Kidney (tissue), 14 donors: ENCODE data around the gene OS9. TPM values are rescaled to one million over a fixed set of nuclear protein-coding genes. Genes with fewer than 3 reads are reported as not detected.

ENCODE experiments used
- DNase-seq, 5 donors: peaks; one replicate each; pipeline ENCODE4 v3.0.0-alpha.2; 2013 to 2020
- FAIRE-seq: peaks from 2 replicates; lab custom pipeline; 2012; peaks lifted over from hg19 to GRCh38; lab: Jason Lieb, UNC
- H3K27ac ChIP-seq, 2 donors: one replicate each; pipeline ENCODE4 v1.7.0; 2013; ENCODE audit warnings: low read depth in 2 of 2, low read length in 2 of 2, inconsistent platforms in 1 of 2
- H3K27me3 ChIP-seq: one replicate; pipeline ENCODE4 v1.7.1; 2013; ENCODE audit warnings: low read length, inconsistent platforms; ENCODE audit not compliant: control insufficient read depth, insufficient read depth
- H3K36me3 ChIP-seq, 3 donors: one replicate each; pipeline versions ENCODE4 v1.7.0 to v1.7.1; 2013; ENCODE audit warnings: low read length in 3 of 3, control low read depth in 1 of 3, inconsistent platforms in 1 of 3; ENCODE audit not compliant: insufficient read depth in 3 of 3, control insufficient read depth in 2 of 3
- H3K4me1 ChIP-seq, 3 donors: one replicate each; pipeline versions ENCODE4 v1.7.0 to v1.7.1; 2013; ENCODE audit warnings: low read length in 3 of 3, inconsistent platforms in 1 of 3, low read depth in 1 of 3; ENCODE audit not compliant: control insufficient read depth in 2 of 3, insufficient read depth in 2 of 3
- H3K4me3 ChIP-seq, 3 donors: one replicate each; pipeline versions ENCODE4 v1.7.0 to v1.8.1; 2013; ENCODE audit warnings: low read length in 3 of 3, control low read depth in 1 of 3, inconsistent platforms in 1 of 3
- H3K9ac ChIP-seq, 3 donors: one replicate each; pipeline versions ENCODE4 v1.7.0 to v1.7.1; 2013; ENCODE audit warnings: low read length in 3 of 3, control low read depth in 1 of 3, inconsistent platforms in 1 of 3
- H3K9me3 ChIP-seq, 3 donors: one replicate each; pipeline versions ENCODE4 v1.7.0 to v1.7.1; 2013; ENCODE audit warnings: low read length in 3 of 3, control low read depth in 1 of 3, inconsistent platforms in 1 of 3; ENCODE audit not compliant: control insufficient read depth in 2 of 3, insufficient read depth in 1 of 3
- intact Hi-C: fragments of 100-400 bp; cut with DNase I; formaldehyde crosslinking; loops from one replicate; pipeline ENCODE4 v1.11.1; 2022
- polyA plus RNA-seq: library from polyadenylated mRNA; stranded (reverse); fragments of 350-450 nt; fragmentation: Illumina TruSeq; extraction: RNeasy Lipid Tissue Mini Kit (QIAGEN cat#74804); gene quantifications from one replicate; pipeline ENCODE4 v1.2.3, GENCODE V29; 2014; ENCODE audit warnings: low read depth, low replicate concordance; ENCODE audit not compliant: insufficient read depth
- total RNA-seq: library from RNA; stranded (reverse); fragmentation: NEBNext Ultra II Directional; extraction: Animal tissue kit (Norgen Biotek cat#: 25700); gene quantifications from one replicate; pipeline ENCODE4 v1.2.1, GENCODE V29; 2021
- TF ChIP-seq, protein P1 (sequence below): IDR thresholded peaks from 3 replicates; pipeline ENCODE4 v1.5.1; 2012; ENCODE audit warnings: mild to moderate bottlenecking, moderate library complexity, borderline replicate concordance; ENCODE audit not compliant: insufficient read depth; ENCODE audit errors: extremely low read depth
- donor health status: control.
- donor health status: control.
- donor health status: control.
- donor health status: control.
- donor health status: control.
- donor health status: DM: yes; HTN: yes; CAD: no.
- donor health status: Normal renal cell carcinoma (clear cell type).

Gene OS9
- total and polyA plus RNA-seq, 2 donors from 2014 or later: 256 to 325 TPM

DNA sequence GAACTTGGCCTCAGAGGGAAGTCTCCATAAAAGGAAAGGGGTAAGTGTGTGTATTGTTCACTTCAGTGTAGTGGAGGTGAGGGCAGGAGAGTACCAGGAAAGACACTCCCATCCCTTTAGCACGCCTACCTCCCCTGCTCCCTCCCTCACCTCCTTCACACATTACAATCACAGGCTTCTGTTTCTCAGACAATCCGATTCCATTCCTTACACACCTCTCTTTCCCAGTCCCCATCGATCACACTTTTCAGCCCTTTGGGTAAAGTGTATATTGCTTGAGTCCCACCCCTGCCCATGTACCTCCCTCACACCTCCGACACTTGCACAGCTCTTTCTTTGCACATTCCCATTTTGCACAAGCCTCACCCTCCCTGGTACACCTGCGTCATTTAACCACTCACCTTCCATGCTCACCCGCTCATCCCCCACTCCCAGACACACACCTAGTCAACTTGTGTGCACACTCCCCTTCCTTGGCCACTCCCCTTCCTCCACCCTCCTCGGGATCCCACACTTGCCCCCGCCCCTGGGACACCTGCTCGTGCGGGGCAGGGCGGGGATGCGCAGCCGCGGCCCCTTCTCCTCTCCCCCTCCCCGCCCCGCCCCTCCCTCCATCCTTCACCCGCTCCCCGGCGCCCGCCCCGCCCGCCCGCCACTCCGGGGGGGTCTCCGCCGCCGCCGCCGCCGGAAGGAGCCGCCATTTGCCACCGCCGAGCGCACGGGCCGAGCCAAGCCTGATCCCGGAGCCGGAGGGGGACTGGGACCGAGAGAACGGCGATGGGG is 60.7 kb downstream of the OS9 start, which contains the start of gene MARCHF9:
Gene MARCHF9, plus strand, starts transcription at position 693 of the 783 bp plus-strand sequence. CDS start 426 bp downstream, outside the sequence.
- Histone ChIP-seq H3K27me3 (no peaks in the 10 kb centered on the region), H3K4me3 (peak within 1 kb of the TSS; percentile 73 to 87 (median 74)), H3K4me1 (peaks cover 4 to 21% (median 6%) of the 10 kb centered on the region in 3 donors), H3K36me3 (peaks cover 2 to 8% (median 4%) of the 10 kb centered on the region in 3 donors), H3K9ac (peak within 1 kb of the TSS in 2 of 3 donors; percentile 46 to 52), H3K27ac (peak within 1 kb of the TSS in 1 of 2 donors; percentile 63), H3K9me3 (no peaks in the 10 kb centered on the region)
- TF ChIP-seq, protein P1, sequence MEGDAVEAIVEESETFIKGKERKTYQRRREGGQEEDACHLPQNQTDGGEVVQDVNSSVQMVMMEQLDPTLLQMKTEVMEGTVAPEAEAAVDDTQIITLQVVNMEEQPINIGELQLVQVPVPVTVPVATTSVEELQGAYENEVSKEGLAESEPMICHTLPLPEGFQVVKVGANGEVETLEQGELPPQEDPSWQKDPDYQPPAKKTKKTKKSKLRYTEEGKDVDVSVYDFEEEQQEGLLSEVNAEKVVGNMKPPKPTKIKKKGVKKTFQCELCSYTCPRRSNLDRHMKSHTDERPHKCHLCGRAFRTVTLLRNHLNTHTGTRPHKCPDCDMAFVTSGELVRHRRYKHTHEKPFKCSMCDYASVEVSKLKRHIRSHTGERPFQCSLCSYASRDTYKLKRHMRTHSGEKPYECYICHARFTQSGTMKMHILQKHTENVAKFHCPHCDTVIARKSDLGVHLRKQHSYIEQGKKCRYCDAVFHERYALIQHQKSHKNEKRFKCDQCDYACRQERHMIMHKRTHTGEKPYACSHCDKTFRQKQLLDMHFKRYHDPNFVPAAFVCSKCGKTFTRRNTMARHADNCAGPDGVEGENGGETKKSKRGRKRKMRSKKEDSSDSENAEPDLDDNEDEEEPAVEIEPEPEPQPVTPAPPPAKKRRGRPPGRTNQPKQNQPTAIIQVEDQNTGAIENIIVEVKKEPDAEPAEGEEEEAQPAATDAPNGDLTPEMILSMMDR: no peak
- intact Hi-C loops: no loop called here
- peak; percentile 81 to 93 (median 90) for DNase-seq
- FAIRE-seq: no peak

DNA sequence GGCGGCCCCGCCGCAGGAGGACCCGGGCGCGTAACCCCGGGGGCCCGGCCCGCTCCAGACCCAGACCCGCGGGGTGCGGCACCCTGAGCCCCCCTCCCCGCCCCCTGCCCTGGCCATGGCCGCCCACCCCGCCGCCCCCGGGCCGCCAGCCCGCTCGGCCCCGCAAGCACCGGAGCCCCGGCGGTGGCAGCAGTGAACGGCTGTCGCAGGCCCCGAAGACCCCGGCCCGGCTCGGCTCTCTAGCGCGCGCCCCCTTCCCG is 61.2 kb downstream of the OS9 start:
- DNase-seq (peak in 1 of 5 donors; percentile 81), FAIRE-seq (no peak)
- no peak overlapping the region for H3K27ac ChIP-seq
- peaks cover 2 to 8% (median 4%) of the 10 kb centered on the region in 3 donors for H3K36me3 ChIP-seq
- no peak overlapping the region for H3K9ac ChIP-seq
- peaks cover 4 to 21% (median 6%) of the 10 kb centered on the region in 3 donors for H3K4me1 ChIP-seq
- H3K4me3 ChIP-seq: peak overlapping the region in 1 of 3 donors; percentile 73
- H3K27me3 ChIP-seq: no peaks in the 10 kb centered on the region
- intact Hi-C loops: no loop called here
- no peaks in the 10 kb centered on the region for H3K9me3 ChIP-seq
- TF ChIP-seq, protein P1: no peak

DNA sequence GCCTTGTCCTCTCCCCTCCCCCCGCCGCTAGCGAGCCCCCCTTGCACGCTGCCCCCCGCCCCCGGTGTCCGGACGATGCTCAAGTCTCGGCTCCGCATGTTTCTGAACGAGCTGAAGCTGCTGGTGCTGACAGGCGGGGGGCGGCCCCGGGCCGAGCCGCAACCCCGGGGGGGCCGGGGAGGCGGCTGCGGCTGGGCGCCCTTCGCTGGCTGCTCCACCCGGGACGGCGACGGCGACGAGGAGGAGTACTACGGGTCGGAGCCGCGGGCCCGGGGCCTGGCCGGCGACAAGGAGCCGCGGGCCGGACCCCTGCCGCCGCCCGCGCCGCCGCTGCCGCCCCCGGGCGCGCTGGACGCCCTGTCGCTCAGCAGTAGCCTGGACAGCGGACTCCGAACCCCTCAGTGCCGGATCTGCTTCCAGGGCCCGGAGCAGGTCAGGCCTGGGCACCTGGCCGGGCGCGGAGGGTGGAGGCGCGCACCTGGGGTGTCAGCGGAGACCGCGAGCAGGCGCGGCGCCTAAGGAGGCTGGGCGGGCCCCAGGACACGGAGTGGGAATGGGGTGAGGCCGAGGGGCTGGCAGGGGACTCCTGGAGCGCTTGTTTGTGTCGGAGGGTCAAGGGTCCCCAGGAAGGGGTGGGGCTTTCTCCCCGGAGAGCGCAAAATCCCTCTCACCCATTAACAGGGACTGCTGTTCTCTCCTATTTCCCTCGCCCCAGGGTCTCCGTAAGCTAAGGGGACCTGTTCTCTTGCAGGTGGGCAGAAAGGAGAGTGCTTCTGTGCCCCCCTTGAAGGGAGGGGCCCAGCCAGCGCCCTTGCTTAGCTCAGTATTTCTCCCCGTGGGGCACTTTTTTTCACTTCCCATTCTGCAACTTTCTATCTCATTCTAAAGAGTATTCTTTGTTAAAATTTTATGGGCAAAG is 61.8 kb downstream of the OS9 start:
- FAIRE-seq: no peak
- intact Hi-C loops: no loop called here

More for the DNA sequence above, 61.8 kb downstream of the OS9 start:
- H3K27me3 ChIP-seq: no peaks in the 10 kb centered on the region
- peak overlapping the region in 2 of 3 donors; percentile 4 to 52 for H3K9ac ChIP-seq
- TF ChIP-seq, protein P1: no peak
- H3K36me3 ChIP-seq: peaks cover 0 to 4% (median 4%) of the 10 kb centered on the region in 3 donors
- peaks cover 4 to 20% (median 6%) of the 10 kb centered on the region in 3 donors for H3K4me1 ChIP-seq
- H3K9me3 ChIP-seq: no peaks in the 10 kb centered on the region
- H3K27ac ChIP-seq: peak overlapping the region in 1 of 2 donors; percentile 63
- H3K4me3 ChIP-seq: peak overlapping the region; percentile 42 to 73 (median 61)
- peak in 4 of 5 donors; percentile 54 to 84 (median 70) for DNase-seq
